DOHH2 (cell line): Measurements from ENCODE around the gene CDH24.

Experiments used
- H3F3A ChIP-seq: fragments of 200-600 bp; sonication (generic), shearing (Covaris generic); 2 replicates; pipeline ENCODE4 v1.6.0; 2016; ENCODE audit warnings: antibody characterized with exemption, mild to moderate bottlenecking; ENCODE audit not compliant: control insufficient read depth, insufficient read depth
- H3K27ac ChIP-seq: fragments of 200-600 bp; sonication (generic); 2 replicates; pipeline ENCODE4 v1.5.1; 2014; ENCODE audit warnings: low read depth, mild to moderate bottlenecking, low read length, moderate library complexity
- H3K27me3 ChIP-seq: fragments of 200-600 bp; sonication (generic); 2 replicates; pipeline ENCODE4 v1.6.1; 2014; ENCODE audit warnings: mild to moderate bottlenecking, low read length, mixed read lengths; ENCODE audit not compliant: control insufficient read depth
- H3K36me3 ChIP-seq: fragments of 200-600 bp; sonication (generic); 2 replicates; pipeline ENCODE4 v1.6.1; 2014; ENCODE audit warnings: mild to moderate bottlenecking, low read length, moderate library complexity, mixed read lengths; ENCODE audit not compliant: control insufficient read depth
- H3K4me1 ChIP-seq: fragments of 200-600 bp; sonication (generic); 2 replicates; pipeline ENCODE4 v1.6.1; 2014; ENCODE audit warnings: mild to moderate bottlenecking, low read length, mixed read lengths; ENCODE audit not compliant: control insufficient read depth
- H3K4me2 ChIP-seq: fragments of 200-600 bp; sonication (generic); 2 replicates; pipeline ENCODE4 v1.6.0; 2014; ENCODE audit warnings: mild to moderate bottlenecking, low read length, moderate library complexity
- H3K4me3 ChIP-seq: fragments of 200-600 bp; sonication (generic); 2 replicates; pipeline ENCODE4 v1.5.1; 2014; ENCODE audit warnings: mild to moderate bottlenecking, low read length, mixed read lengths
- H3K79me2 ChIP-seq: fragments of 200-600 bp; sonication (generic); 2 replicates; pipeline ENCODE4 v1.6.1; 2014; ENCODE audit warnings: mild to moderate bottlenecking, low read length, mixed read lengths; ENCODE audit not compliant: control insufficient read depth
- H3K9me2 ChIP-seq: fragments of 200-600 bp; sonication (generic); replicated peaks from 2 replicates; pipeline ENCODE4 v1.6.1; 2014; ENCODE audit warnings: mild to moderate bottlenecking, low read length, mixed read lengths; ENCODE audit not compliant: control insufficient read depth
- H3K9me3 ChIP-seq: fragments of 200-600 bp; sonication (generic); 2 replicates; pipeline ENCODE4 v1.6.1; 2014; ENCODE audit warnings: antibody characterized with exemption, low read length, mixed read lengths; ENCODE audit not compliant: control insufficient read depth, insufficient read depth
- H4K20me1 ChIP-seq: fragments of 200-600 bp; sonication (generic); 2 replicates; pipeline ENCODE4 v1.6.0; 2014; ENCODE audit warnings: low read depth, mild to moderate bottlenecking, antibody characterized with exemption, low read length, moderate library complexity; ENCODE audit not compliant: control insufficient read depth, insufficient read depth
- EZH2phosphoT487 ChIP-seq: fragments of 200-600 bp; sonication (generic); IDR thresholded peaks from 2 replicates; pipeline ENCODE4 v1.6.1; 2017; ENCODE audit warnings: borderline replicate concordance, mild to moderate bottlenecking, antibody characterized with exemption, low read length, moderate library complexity, mixed read lengths
- TF ChIP-seq, protein P1 (sequence below): fragments of 200-600 bp; sonication (generic); IDR thresholded peaks from one replicate; pipeline ENCODE4 v1.5.1; 2014; ENCODE audit warnings: antibody characterized with exemption, mild to moderate bottlenecking, low read depth, low read length; ENCODE audit not compliant: poor library complexity, severe bottlenecking

CDH24 gene

DNA sequence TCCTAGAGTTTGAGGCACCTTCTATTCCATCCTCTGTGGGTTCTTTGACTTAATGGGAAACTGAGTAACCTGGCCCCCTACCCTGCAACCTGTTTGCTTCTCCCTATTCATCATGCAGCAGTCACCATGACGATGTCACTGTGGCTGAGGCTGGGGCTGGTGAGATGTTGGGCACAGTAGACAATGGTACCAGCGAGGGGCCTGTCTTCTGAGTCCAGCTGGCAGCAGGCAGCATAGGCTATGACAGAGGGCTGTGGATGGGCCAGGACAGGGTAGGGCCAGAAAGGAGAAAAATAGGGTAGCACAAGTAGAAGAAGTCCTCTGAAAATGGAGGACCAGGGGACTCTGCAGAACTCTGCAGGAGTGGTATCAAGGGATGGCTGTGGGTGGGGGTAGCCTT, 45.5 kb upstream of the CDH24 start:
- no peak for TF ChIP-seq EZH2phosphoT487
- TF ChIP-seq, protein P1, sequence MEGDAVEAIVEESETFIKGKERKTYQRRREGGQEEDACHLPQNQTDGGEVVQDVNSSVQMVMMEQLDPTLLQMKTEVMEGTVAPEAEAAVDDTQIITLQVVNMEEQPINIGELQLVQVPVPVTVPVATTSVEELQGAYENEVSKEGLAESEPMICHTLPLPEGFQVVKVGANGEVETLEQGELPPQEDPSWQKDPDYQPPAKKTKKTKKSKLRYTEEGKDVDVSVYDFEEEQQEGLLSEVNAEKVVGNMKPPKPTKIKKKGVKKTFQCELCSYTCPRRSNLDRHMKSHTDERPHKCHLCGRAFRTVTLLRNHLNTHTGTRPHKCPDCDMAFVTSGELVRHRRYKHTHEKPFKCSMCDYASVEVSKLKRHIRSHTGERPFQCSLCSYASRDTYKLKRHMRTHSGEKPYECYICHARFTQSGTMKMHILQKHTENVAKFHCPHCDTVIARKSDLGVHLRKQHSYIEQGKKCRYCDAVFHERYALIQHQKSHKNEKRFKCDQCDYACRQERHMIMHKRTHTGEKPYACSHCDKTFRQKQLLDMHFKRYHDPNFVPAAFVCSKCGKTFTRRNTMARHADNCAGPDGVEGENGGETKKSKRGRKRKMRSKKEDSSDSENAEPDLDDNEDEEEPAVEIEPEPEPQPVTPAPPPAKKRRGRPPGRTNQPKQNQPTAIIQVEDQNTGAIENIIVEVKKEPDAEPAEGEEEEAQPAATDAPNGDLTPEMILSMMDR = no peak
- H3K79me2 ChIP-seq = peaks cover 6% of the 10 kb centered on the region
- no peaks in the 10 kb centered on the region for H3F3A ChIP-seq
- H3K9me3 ChIP-seq = no peaks in the 10 kb centered on the region
- H3K9me2 ChIP-seq = no peaks in the 10 kb centered on the region
- peaks cover 11% of the 10 kb centered on the region for H3K36me3 ChIP-seq
- no peak overlapping the region for H3K27ac ChIP-seq
- no peak overlapping the region for H3K4me2 ChIP-seq
- H4K20me1 ChIP-seq = no peaks in the 10 kb centered on the region
- H3K27me3 ChIP-seq = no peaks in the 10 kb centered on the region; the same call in 1 of the 2 replicates
- H3K4me3 ChIP-seq = no peak overlapping the region
- peaks cover 12% of the 10 kb centered on the region for H3K4me1 ChIP-seq

DNA sequence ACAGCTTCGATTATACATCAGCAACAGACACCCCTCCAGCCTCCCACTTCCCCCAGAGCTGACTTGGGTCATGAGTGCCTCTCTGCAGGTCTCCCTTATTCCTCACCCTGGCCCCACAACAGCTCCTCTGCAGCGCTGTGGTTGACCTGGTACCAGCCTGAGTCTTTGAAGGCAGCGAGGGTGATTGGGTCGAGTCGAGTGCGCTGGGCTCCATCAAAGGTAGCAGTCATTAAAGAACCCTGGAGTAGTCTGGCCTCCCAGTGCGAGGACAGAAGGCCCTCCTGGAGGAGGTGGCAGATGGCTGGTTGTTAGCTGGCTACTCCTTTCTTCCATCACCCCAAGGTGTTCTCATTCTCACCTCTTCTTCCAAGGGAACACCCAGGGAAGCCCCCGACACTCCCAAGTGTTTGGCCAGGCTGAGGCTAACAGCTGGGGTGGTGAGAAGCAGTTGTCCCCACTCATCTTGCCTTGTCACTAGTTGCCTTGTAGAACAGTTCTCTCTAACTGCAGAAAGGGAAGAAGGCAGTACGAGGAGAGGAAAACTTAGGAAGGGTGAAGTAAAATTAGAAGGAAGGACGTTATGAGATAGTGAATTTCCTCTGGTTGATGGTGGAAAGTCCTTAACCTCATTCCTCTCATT, 44.8 kb upstream of the CDH24 start:
- Histone ChIP-seq H3K9me2 (no peaks in the 10 kb centered on the region), H3K4me3 (no peak overlapping the region), H3K4me1 (peaks cover 13% of the 10 kb centered on the region), H3K79me2 (peaks cover 13% of the 10 kb centered on the region), H3F3A (no peaks in the 10 kb centered on the region), H3K9me3 (no peaks in the 10 kb centered on the region), H3K4me2 (no peak overlapping the region), H3K36me3 (peaks cover 18% of the 10 kb centered on the region), H3K27ac (no peak overlapping the region), H3K27me3 (no peaks in the 10 kb centered on the region; the same call in 1 of the 2 replicates), H4K20me1 (no peaks in the 10 kb centered on the region; the same call in 1 of the 2 replicates)
- TF ChIP-seq EZH2phosphoT487 = no peak
- TF ChIP-seq, protein P1 = no peak

DNA sequence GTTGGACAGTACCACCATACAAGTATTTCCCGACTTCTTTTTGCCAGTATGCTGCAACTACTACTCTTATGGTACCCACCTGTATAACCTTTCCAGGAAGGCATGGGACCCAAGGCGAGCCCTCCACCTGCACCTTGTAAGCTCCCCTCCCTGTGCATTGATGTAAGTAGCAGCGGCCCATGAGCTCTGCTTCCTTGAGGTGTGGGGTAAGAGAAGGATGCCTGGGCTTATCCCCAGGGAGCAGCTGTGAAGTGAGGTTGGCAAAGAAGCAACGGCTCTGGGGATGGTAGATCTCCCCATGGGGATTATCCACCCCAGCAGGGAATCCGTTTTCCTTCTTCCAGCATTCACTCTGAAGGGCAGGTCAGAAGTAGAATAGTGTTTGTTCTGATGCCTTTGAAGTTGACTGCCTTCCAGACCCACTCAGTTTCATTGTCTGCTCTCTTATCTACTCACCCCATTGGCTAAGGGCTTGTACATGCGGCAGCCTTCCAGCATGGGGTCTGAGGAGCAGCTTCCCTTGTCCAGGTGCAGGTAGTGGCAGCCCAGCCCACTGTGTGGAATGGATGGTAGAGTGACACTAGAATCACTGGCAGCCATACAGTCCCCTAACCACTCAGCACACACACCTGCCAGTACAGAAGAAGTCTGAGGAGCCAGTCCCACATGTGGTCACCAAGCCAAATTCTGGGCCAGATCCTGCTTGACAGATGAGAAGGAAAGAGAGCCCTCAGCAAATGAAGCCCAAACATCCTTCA, 44.1 kb upstream of the CDH24 start:
- TF ChIP-seq, protein P1 = no peak
- no peaks in the 10 kb centered on the region; the same call in 1 of the 2 replicates for H4K20me1 ChIP-seq
- H3K9me2 ChIP-seq = no peaks in the 10 kb centered on the region
- no peaks in the 10 kb centered on the region for H3F3A ChIP-seq
- no peak overlapping the region for H3K4me2 ChIP-seq
- no peaks in the 10 kb centered on the region; the same call in 1 of the 2 replicates for H3K27me3 ChIP-seq
- no peak overlapping the region for H3K4me3 ChIP-seq
- H3K9me3 ChIP-seq = no peaks in the 10 kb centered on the region
- peaks cover 23% of the 10 kb centered on the region for H3K36me3 ChIP-seq
- peaks cover 20% of the 10 kb centered on the region for H3K79me2 ChIP-seq
- no peak overlapping the region for H3K27ac ChIP-seq
- peaks cover 20% of the 10 kb centered on the region for H3K4me1 ChIP-seq
